Measurements from ENCODE around the gene ASB7. TPM values are rescaled to one million over a fixed set of nuclear protein-coding genes. Genes with fewer than 3 reads are reported as not detected.
"Not testable (repeated sequence)": the region's sequence is repeated elsewhere in the genome, so short reads cannot be mapped to it uniquely, and the experiment has no call there.

Gene ASB7
- total RNA-seq, 1 donor from 2014 or later, result 10.8 TPM

DNA sequence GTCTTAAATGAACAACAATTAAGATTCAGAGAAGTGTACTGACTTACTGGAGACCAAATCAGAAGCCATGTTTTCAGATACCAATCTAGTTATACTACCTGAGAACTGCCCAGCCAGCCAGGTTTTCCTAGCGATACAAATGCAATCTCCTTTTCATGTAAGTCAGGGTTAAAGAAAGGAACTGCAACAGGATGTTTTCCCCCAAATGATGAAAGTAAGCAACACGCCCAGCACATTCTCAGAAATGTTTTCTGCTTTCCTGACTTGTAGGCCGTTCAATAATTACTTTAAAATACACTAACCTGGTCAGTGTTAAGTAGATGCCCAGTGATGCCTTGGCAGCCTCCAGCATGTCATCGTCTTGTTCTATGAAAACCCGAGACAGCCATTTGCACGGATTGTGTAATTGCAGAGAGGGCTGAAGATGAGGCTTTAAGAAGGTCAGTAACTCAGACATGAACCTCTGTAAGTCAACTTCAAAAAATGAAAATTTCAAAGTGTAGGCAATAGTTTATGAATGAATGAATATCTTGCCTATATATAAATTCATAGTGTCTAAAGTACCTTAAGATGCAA is 30.7 kb upstream of the ASB7 start:
- no peak overlapping the region for H3K27ac Mint-ChIP-seq (ENCODE audit: unreplicated experiment)
- no peak overlapping the region for H3K4me3 Mint-ChIP-seq (ENCODE audit: unreplicated experiment)
- H3K9me3 Mint-ChIP-seq (ENCODE audit: low read depth), result no peaks in the 10 kb centered on the region
- H3K36me3 Mint-ChIP-seq (ENCODE audit: low read depth), result peaks cover 5% of the 10 kb centered on the region
- no peaks in the 10 kb centered on the region for H3K4me1 Mint-ChIP-seq (ENCODE audit: low read depth)
- no peaks in the 10 kb centered on the region for H3K27me3 Mint-ChIP-seq (ENCODE audit: low read depth)
- DNase-seq (ENCODE audit: low spot score), result no peak
- TF ChIP-seq, protein P1, sequence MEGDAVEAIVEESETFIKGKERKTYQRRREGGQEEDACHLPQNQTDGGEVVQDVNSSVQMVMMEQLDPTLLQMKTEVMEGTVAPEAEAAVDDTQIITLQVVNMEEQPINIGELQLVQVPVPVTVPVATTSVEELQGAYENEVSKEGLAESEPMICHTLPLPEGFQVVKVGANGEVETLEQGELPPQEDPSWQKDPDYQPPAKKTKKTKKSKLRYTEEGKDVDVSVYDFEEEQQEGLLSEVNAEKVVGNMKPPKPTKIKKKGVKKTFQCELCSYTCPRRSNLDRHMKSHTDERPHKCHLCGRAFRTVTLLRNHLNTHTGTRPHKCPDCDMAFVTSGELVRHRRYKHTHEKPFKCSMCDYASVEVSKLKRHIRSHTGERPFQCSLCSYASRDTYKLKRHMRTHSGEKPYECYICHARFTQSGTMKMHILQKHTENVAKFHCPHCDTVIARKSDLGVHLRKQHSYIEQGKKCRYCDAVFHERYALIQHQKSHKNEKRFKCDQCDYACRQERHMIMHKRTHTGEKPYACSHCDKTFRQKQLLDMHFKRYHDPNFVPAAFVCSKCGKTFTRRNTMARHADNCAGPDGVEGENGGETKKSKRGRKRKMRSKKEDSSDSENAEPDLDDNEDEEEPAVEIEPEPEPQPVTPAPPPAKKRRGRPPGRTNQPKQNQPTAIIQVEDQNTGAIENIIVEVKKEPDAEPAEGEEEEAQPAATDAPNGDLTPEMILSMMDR (IDR thresholded peaks at IDR 0.05), result no peak

GRCh38 chr15:100572362-100572983 is 29.9 kb upstream of the ASB7 start:
- TF ChIP-seq, protein P1 (IDR thresholded peaks at IDR 0.05), result peak; percentile 86

GRCh38 chr15:100573526-100573925 is 28.9 kb upstream of the ASB7 start:
- Mint-ChIP-seq H3K36me3 (ENCODE audit: low read depth) (peaks cover 5% of the 10 kb centered on the region), H3K4me3 (ENCODE audit: unreplicated experiment) (no peak overlapping the region), H3K27ac (ENCODE audit: unreplicated experiment) (no peak overlapping the region), H3K9me3 (ENCODE audit: low read depth) (no peaks in the 10 kb centered on the region), H3K27me3 (ENCODE audit: low read depth) (no peaks in the 10 kb centered on the region), H3K4me1 (ENCODE audit: low read depth) (no peaks in the 10 kb centered on the region)
- TF ChIP-seq, protein P1 (IDR thresholded peaks at IDR 0.05), result no peak
- no peak for DNase-seq (ENCODE audit: low spot score)

More at GRCh38 chr15:100572362-100572983, 29.9 kb upstream of the ASB7 start:
- no peak overlapping the region for H3K27ac Mint-ChIP-seq (ENCODE audit: unreplicated experiment)
- no peaks in the 10 kb centered on the region for H3K4me1 Mint-ChIP-seq (ENCODE audit: low read depth)
- no peaks in the 10 kb centered on the region for H3K27me3 Mint-ChIP-seq (ENCODE audit: low read depth)
- H3K36me3 Mint-ChIP-seq (ENCODE audit: low read depth), result peaks cover 5% of the 10 kb centered on the region
- no peak overlapping the region for H3K4me3 Mint-ChIP-seq (ENCODE audit: unreplicated experiment)
- H3K9me3 Mint-ChIP-seq (ENCODE audit: low read depth), result no peaks in the 10 kb centered on the region
- no peak for DNase-seq (ENCODE audit: low spot score)

DNA sequence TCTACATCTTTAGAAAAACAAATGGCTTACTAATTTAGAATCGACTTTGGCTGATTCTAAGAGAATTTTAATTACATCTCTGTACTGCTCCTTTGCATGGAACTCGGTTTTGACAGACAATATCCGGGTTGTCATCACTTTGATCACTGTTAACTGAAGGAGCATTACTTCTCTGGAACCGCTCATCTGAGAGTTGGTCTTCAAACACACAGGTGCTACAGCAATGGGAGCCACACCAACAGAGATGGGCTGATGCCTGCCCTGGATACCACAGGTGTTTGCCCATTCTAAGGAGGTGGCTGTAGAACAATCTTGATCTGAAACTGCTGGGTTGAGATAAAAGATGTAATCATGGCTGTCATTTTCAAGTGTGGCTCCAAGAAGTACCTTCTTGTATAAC is 22.0 kb upstream of the ASB7 start:
- H3K27me3 Mint-ChIP-seq (ENCODE audit: low read depth), result no peaks in the 10 kb centered on the region
- DNase-seq (ENCODE audit: low spot score), result no peak
- TF ChIP-seq, protein P1 (IDR thresholded peaks at IDR 0.05), result no peak
- H3K27ac Mint-ChIP-seq (ENCODE audit: unreplicated experiment), result no peak overlapping the region
- no peaks in the 10 kb centered on the region for H3K36me3 Mint-ChIP-seq (ENCODE audit: low read depth)
- no peaks in the 10 kb centered on the region for H3K9me3 Mint-ChIP-seq (ENCODE audit: low read depth)
- no peak overlapping the region for H3K4me3 Mint-ChIP-seq (ENCODE audit: unreplicated experiment)
- peaks cover 9% of the 10 kb centered on the region for H3K4me1 Mint-ChIP-seq (ENCODE audit: low read depth)

DNA sequence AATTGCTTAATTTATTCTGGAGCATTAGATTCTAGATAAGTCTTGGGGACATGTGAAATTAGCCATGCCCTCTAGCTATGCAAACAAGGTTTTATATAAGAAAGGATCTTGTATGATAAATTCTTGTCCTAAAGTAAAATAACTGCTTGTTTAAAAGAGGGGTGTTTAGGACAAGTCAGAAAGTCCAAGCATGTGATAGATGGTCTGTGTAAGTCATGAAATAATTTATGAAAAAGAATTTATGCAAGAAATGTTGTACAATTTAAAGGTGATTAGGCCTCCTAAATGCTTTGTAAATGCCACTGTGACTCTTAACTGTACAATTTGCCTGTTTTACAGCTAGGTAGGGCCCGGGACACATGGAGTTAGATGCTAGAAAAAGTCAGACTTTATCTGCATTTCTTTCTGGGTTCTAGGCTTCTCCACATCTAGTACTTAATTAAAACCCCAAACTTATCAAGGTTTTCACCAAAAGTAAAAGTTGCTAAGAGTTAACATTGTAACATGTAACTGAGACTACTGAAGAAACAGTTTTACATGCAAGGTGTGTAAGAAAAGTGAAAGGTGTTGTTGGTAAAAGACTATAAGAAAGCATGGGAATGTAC is 13.6 kb upstream of the ASB7 start:
- TF ChIP-seq, protein P1 (IDR thresholded peaks at IDR 0.05), result no peak
- H3K4me3 Mint-ChIP-seq (ENCODE audit: unreplicated experiment), result no peak overlapping the region
- H3K4me1 Mint-ChIP-seq (ENCODE audit: low read depth), result peaks cover 8% of the 10 kb centered on the region
- no peak overlapping the region for H3K27ac Mint-ChIP-seq (ENCODE audit: unreplicated experiment)
- peaks cover 14% of the 10 kb centered on the region for H3K9me3 Mint-ChIP-seq (ENCODE audit: low read depth)
- no peaks in the 10 kb centered on the region for H3K27me3 Mint-ChIP-seq (ENCODE audit: low read depth)
- no peak for DNase-seq (ENCODE audit: low spot score)
- H3K36me3 Mint-ChIP-seq (ENCODE audit: low read depth), result peaks cover 1% of the 10 kb centered on the region

DNA sequence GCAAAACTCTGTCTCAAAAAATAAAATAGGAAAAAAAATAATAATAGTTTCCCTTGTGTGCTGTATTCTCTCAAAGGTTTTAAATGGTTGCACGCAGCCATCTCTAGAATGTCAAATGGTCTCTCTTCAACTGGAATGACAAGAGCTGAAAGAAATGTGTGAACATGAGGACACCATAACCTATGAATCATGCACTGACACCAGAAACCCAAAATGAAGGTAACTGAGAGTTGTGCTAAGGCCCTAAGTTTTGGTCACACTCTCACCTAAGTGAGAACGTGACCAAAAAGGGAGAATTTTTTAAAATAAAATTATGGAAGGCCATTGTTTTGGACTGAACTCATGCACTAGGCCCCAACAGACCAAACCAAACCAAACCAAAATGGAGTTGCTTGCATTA is 11.2 kb upstream of the ASB7 start:
- not testable (repeated sequence) for H3K36me3 Mint-ChIP-seq (ENCODE audit: low read depth); H3K4me3 Mint-ChIP-seq (ENCODE audit: unreplicated experiment); H3K27ac Mint-ChIP-seq (ENCODE audit: unreplicated experiment); H3K27me3 Mint-ChIP-seq (ENCODE audit: low read depth); H3K4me1 Mint-ChIP-seq (ENCODE audit: low read depth); DNase-seq (ENCODE audit: low spot score)
- H3K9me3 Mint-ChIP-seq (ENCODE audit: low read depth), result peaks cover 14% of the 10 kb centered on the region
